ENCODE results near the gene LGALS1. TPM values are rescaled to one million over a fixed set of nuclear protein-coding genes. Genes with fewer than 3 reads are reported as not detected.
A peak's percentile ranks its signal among the peaks of the same experiment; 100 is the strongest.

The LGALS1 gene
- total and polyA plus RNA-seq, 9 of the 15 experiments (the other 6 are each of a cell fraction or from before 2014, with no cell fraction given), result 160 to 800 (median 330) TPM

DNA sequence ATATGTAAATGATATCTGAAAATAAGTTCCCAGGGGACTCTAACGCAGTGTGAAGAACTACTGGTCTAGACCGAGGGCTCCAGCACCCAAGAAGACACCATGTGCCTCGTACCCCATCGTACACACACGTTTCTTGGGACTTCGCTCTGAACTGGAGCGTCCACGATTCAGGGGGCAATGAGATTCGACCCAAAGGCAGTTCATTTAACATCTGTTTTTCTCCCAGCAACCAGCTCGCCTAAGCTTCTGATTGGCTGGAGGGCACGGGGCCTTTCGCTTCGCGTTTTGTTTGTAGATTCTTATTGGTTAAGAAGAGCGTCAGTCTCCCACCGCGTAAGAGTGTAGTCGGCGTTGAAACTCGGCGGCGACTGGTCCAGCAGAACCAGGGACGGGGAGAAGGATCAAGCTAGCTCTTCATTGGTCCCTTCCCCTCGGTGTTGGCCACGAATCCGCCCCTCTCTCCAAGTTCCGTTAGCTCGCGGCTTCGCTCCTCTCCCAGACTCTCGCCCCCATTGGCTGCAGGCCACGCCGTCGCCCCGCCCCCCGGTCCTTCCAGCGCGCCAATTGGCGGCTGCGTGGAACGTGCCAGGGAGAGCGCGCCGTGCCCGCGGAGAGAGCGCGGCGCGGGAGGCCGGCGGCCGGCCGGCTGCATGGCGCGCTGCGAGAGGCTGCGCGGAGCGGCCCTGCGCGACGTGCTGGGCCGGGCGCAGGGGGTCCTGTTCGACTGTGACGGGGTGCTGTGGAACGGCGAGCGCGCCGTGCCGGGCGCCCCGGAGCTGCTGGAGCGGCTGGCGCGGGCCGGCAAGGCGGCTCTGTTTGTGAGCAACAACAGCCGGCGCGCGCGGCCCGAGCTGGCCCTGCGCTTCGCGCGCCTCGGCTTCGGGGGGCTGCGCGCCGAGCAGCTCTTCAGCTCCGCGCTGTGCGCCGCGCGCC, 17.0 kb upstream of the LGALS1 start, which contains the start of gene PDXP (continued):
- TF ChIP-seq SRSF1 (IDR thresholded peaks at IDR 0.05; ENCODE audit: low read depth, low read length) (no peak), TSC22D4 (tag; IDR thresholded peaks at IDR 0.05) (no peak), ZNF75A (CRISPR knock-in tag; IDR thresholded peaks at IDR 0.05) (no peak), NFE2 (IDR thresholded peaks at IDR 0.05; ENCODE audit: low read depth) (no peak), ERF (CRISPR knock-in tag; IDR thresholded peaks at IDR 0.05) (0 out of 2 replicates have a peak, but pooled peaks have one; percentile 42), SMC3 (conservative IDR thresholded peaks at IDR 0.05; ENCODE audit: insufficient read depth, low read depth, low read length) (no peak), FOXP1 (CRISPR knock-in tag; IDR thresholded peaks at IDR 0.05) (no peak), NCOA6 (IDR thresholded peaks at IDR 0.05) (no peak), FOXP4 (CRISPR knock-in tag; IDR thresholded peaks at IDR 0.05; ENCODE audit: borderline replicate concordance) (no peak), ZC3H4 (CRISPR knock-in tag; IDR thresholded peaks at IDR 0.05; ENCODE audit: borderline replicate concordance) (no peak), RBM14 (IDR thresholded peaks at IDR 0.05; ENCODE audit: borderline replicate concordance, insufficient read depth, low read depth, low read length) (no peak), NFE2L1 (tag; IDR thresholded peaks at IDR 0.05; ENCODE audit: borderline replicate concordance, low read depth) (no peak), ELF1 (tag; IDR thresholded peaks at IDR 0.05) (no peak), CCNT2 (IDR thresholded peaks at IDR 0.05; ENCODE audit: borderline replicate concordance, extremely low read depth, insufficient read length, low read depth, low read length) (no peak), ZNF707 (CRISPR knock-in tag; conservative IDR thresholded peaks at IDR 0.05) (no peak), MCM2 (IDR thresholded peaks at IDR 0.05; ENCODE audit: low read depth) (no peak)
- TF ChIP-seq, protein P1, sequence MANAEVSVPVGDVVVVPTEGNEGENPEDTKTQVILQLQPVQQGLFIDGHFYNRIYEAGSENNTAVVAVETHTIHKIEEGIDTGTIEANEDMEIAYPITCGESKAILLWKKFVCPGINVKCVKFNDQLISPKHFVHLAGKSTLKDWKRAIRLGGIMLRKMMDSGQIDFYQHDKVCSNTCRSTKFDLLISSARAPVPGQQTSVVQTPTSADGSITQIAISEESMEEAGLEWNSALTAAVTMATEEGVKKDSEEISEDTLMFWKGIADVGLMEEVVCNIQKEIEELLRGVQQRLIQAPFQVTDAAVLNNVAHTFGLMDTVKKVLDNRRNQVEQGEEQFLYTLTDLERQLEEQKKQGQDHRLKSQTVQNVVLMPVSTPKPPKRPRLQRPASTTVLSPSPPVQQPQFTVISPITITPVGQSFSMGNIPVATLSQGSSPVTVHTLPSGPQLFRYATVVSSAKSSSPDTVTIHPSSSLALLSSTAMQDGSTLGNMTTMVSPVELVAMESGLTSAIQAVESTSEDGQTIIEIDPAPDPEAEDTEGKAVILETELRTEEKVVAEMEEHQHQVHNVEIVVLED (CRISPR knock-in tag; IDR thresholded peaks at IDR 0.05), result peak; percentile 68
- TF ChIP-seq, protein P2, sequence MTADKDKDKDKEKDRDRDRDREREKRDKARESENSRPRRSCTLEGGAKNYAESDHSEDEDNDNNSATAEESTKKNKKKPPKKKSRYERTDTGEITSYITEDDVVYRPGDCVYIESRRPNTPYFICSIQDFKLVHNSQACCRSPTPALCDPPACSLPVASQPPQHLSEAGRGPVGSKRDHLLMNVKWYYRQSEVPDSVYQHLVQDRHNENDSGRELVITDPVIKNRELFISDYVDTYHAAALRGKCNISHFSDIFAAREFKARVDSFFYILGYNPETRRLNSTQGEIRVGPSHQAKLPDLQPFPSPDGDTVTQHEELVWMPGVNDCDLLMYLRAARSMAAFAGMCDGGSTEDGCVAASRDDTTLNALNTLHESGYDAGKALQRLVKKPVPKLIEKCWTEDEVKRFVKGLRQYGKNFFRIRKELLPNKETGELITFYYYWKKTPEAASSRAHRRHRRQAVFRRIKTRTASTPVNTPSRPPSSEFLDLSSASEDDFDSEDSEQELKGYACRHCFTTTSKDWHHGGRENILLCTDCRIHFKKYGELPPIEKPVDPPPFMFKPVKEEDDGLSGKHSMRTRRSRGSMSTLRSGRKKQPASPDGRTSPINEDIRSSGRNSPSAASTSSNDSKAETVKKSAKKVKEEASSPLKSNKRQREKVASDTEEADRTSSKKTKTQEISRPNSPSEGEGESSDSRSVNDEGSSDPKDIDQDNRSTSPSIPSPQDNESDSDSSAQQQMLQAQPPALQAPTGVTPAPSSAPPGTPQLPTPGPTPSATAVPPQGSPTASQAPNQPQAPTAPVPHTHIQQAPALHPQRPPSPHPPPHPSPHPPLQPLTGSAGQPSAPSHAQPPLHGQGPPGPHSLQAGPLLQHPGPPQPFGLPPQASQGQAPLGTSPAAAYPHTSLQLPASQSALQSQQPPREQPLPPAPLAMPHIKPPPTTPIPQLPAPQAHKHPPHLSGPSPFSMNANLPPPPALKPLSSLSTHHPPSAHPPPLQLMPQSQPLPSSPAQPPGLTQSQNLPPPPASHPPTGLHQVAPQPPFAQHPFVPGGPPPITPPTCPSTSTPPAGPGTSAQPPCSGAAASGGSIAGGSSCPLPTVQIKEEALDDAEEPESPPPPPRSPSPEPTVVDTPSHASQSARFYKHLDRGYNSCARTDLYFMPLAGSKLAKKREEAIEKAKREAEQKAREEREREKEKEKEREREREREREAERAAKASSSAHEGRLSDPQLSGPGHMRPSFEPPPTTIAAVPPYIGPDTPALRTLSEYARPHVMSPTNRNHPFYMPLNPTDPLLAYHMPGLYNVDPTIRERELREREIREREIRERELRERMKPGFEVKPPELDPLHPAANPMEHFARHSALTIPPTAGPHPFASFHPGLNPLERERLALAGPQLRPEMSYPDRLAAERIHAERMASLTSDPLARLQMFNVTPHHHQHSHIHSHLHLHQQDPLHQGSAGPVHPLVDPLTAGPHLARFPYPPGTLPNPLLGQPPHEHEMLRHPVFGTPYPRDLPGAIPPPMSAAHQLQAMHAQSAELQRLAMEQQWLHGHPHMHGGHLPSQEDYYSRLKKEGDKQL (CRISPR knock-in tag; IDR thresholded peaks at IDR 0.05; ENCODE audit: borderline replicate concordance), result no peak

Measured in K562 (cell line).